Endothelial cell of umbilical vein (primary cell): ENCODE results near the gene MRM2. TPM values are rescaled to one million over a fixed set of nuclear protein-coding genes. Genes with fewer than 3 reads are reported as not detected.

ENCODE experiments used
- BruUV-seq: library from RNA; stranded (reverse); fragments of 400-500 nt; replicated peaks from 2 replicates; lab custom pipeline; 2021; lab: Mats Ljungman, UMichigan
- CTCF ChIA-PET: fragments of 300-600, 350-600 bp; sonication (Branson Sonifier 250); formaldehyde crosslinking; loops from one replicate; lab custom pipeline; 2021; ENCODE audit warnings: antibody characterized with exemption, inconsistent platforms; lab: Charles Lee
- POLR2A ChIA-PET: fragments of 300-600, 350-600 bp; sonication (Branson Sonifier 250); formaldehyde crosslinking; loops from one replicate; lab custom pipeline; 2021; ENCODE audit warnings: antibody characterized with exemption, inconsistent platforms; lab: Charles Lee
- DNase-seq: peaks from one replicate; pipeline ENCODE4 v3.0.0-alpha.2; 2011; ENCODE audit warnings: low read depth, low spot score
- FAIRE-seq: peaks from 2 replicates; lab custom pipeline; 2011; peaks lifted over from hg19 to GRCh38; lab: Jason Lieb, UNC
- H2AFZ ChIP-seq: 2 replicates; pipeline ENCODE4 v1.6.0; 2012; ENCODE audit warnings: low read depth, low read length, control low read depth, inconsistent platforms
- H3K27ac ChIP-seq: 2 replicates; pipeline ENCODE4 v1.5.1; 2011; ENCODE audit warnings: low read depth, mild to moderate bottlenecking, control low read depth, low read length, moderate library complexity; ENCODE audit not compliant: insufficient read depth
- H3K27me3 ChIP-seq, 2 experiments: 2 replicates each; pipeline versions ENCODE4 v1.6.0 to v1.6.1; 2011; ENCODE audit warnings: low read length in 2 of 2, mixed read lengths in 1 of 2; ENCODE audit not compliant: control insufficient read depth in 2 of 2, insufficient read depth in 2 of 2
- H3K36me3 ChIP-seq, 2 experiments: 2 replicates in 1 of 2; 3 replicates in 1 of 2; pipeline ENCODE4 v1.5.1; 2011; ENCODE audit warnings: low read length in 2 of 2, mild to moderate bottlenecking in 1 of 2, moderate library complexity in 1 of 2; ENCODE audit not compliant: control insufficient read depth in 2 of 2, insufficient read depth in 2 of 2; ENCODE audit errors: extremely low read depth in 1 of 2
- H3K4me1 ChIP-seq: 3 replicates; pipeline ENCODE4 v1.5.1; 2011; ENCODE audit warnings: mild to moderate bottlenecking, low read length; ENCODE audit not compliant: control insufficient read depth, insufficient read depth; ENCODE audit errors: extremely low read depth
- H3K4me2 ChIP-seq: 2 replicates; pipeline ENCODE4 v1.6.1; 2011; ENCODE audit warnings: low read length, control low read depth, mixed read lengths; ENCODE audit not compliant: insufficient read depth
- H3K4me3 ChIP-seq, 3 experiments: fragments of 200-600 bp in 1 of 3; sonication (generic), shearing (Covaris generic) in 1 of 3; replicated peaks in 1 of 3; 2 replicates each; pipeline ENCODE4 v1.5.1; 2011 to 2016; ENCODE audit warnings: control low read depth in 3 of 3, low read length in 3 of 3, mild to moderate bottlenecking in 2 of 3, inconsistent platforms in 1 of 3, low read depth in 1 of 3, moderate library complexity in 1 of 3; ENCODE audit not compliant: insufficient read depth in 1 of 3
- H3K79me2 ChIP-seq: 2 replicates; pipeline ENCODE4 v1.6.0; 2012; ENCODE audit warnings: low read length, inconsistent platforms; ENCODE audit not compliant: control insufficient read depth, insufficient read depth
- H3K9ac ChIP-seq: replicated peaks from 2 replicates; pipeline ENCODE3; 2011; ENCODE audit warnings: low read length, control low read depth; ENCODE audit not compliant: insufficient read depth; ENCODE audit errors: extremely low read depth
- H3K9me1 ChIP-seq: replicated peaks from 3 replicates; pipeline ENCODE4 v1.6.0; 2011; ENCODE audit warnings: mild to moderate bottlenecking, low read length; ENCODE audit not compliant: control insufficient read depth, insufficient read depth; ENCODE audit errors: extremely low read depth
- H3K9me3 ChIP-seq: replicated peaks from 2 replicates; pipeline ENCODE4 v1.5.1; 2012; ENCODE audit warnings: low read length, inconsistent platforms; ENCODE audit not compliant: control insufficient read depth, insufficient read depth
- H4K20me1 ChIP-seq: replicated peaks from 2 replicates; pipeline ENCODE3; 2011; ENCODE audit warnings: mild to moderate bottlenecking, low read length; ENCODE audit not compliant: control insufficient read depth, insufficient read depth; ENCODE audit errors: extremely low read depth
- EZH2 ChIP-seq: IDR thresholded peaks from 2 replicates; pipeline ENCODE4 v1.6.1; 2012; ENCODE audit warnings: borderline replicate concordance, low read depth, mild to moderate bottlenecking, moderate library complexity, low read length, inconsistent platforms; ENCODE audit not compliant: severe bottlenecking
- FOS ChIP-seq: IDR thresholded peaks from 2 replicates; pipeline ENCODE4 v1.6.1; 2011; ENCODE audit warnings: mild to moderate bottlenecking, low read length, moderate library complexity, borderline replicate concordance; ENCODE audit not compliant: insufficient read depth
- GATA2 ChIP-seq: IDR thresholded peaks from 2 replicates; pipeline ENCODE4 v1.7.0; 2011; ENCODE audit warnings: low read depth, mild to moderate bottlenecking, moderate library complexity, mixed read lengths, low read length; ENCODE audit not compliant: insufficient read length, insufficient read depth
- JUN ChIP-seq: IDR thresholded peaks from 2 replicates; pipeline ENCODE4 v1.6.1; 2011; ENCODE audit warnings: borderline replicate concordance, low read depth; ENCODE audit not compliant: insufficient read length, insufficient read depth
- MYC ChIP-seq: IDR thresholded peaks from one replicate; pipeline ENCODE4 v1.6.1; 2011; ENCODE audit warnings: mild to moderate bottlenecking, low read depth, low read length
- POLR2A ChIP-seq: IDR thresholded peaks from 2 replicates; pipeline ENCODE4 v1.6.1; 2012; ENCODE audit warnings: low read depth, mild to moderate bottlenecking, control low read depth, low read length
- POLR2AphosphoS5 ChIP-seq: IDR thresholded peaks from 2 replicates; pipeline ENCODE4 v1.6.1; 2012; ENCODE audit warnings: low read depth, mild to moderate bottlenecking, control low read depth, low read length, moderate library complexity; ENCODE audit not compliant: insufficient read depth
- dilution Hi-C: fragments of 300-500 bp; cut with MboI; formaldehyde crosslinking; loops from one replicate; pipeline ENCODE4 v1.15.0; 2019; ENCODE audit warnings: low sequenced_read_pairs; ENCODE audit not compliant: extremely low pct_ligation_motif_present
- intact Hi-C: fragments of 100-400 bp; cut with micrococcal nuclease; formaldehyde crosslinking; loops from one replicate; pipeline ENCODE4 v1.10.0; 2022
- polyA plus RNA-seq, 4 experiments: library from polyadenylated mRNA; depleted of rRNA in 3 of 4; stranded (reverse) in 3 of 4; unstranded in 1 of 4; fragments of >200 nt; gene quantifications; 2 replicates each; pipeline versions ENCODE4 v1.2.1 to v1.2.3, GENCODE V29; 2011 to 2012; ENCODE audit warnings: missing spikeins in 1 of 4
- total RNA-seq: library from RNA; stranded (reverse); gene quantifications from 2 replicates; pipeline ENCODE4 v1.2.3, GENCODE V29; 2021
- TF ChIP-seq, protein P1 (sequence below): IDR thresholded peaks from 2 replicates; pipeline ENCODE4 v1.6.1; 2011; ENCODE audit not compliant: insufficient read depth, insufficient read length
- TF ChIP-seq, protein P2 (sequence below), 2 donors: IDR thresholded peaks; 1 replicate in 1 of 2; 2 replicates in 1 of 2; pipeline ENCODE4 v1.5.1; 2011; ENCODE audit warnings: low read length in 2 of 2, mild to moderate bottlenecking in 2 of 2, moderate library complexity in 2 of 2, control low read depth in 1 of 2, inconsistent platforms in 1 of 2, low read depth in 1 of 2; ENCODE audit not compliant: insufficient read depth in 1 of 2; ENCODE audit errors: extremely low read depth in 1 of 2

MRM2 gene
- total and polyA plus RNA-seq, 2 donors (not counting 3 experiments of a cell fraction or from before 2014, with no cell fraction given): 10.6 to 20.8 TPM

GRCh38 chr7:2213551-2214215 is 28.3 kb downstream of the MRM2 start:
- CTCF ChIA-PET: interaction anchor here (0.7 kb wide), 1 partner anchor 134 kb away, joined by 3 read pairs; no protein-coding TSS in a partner anchor

More at GRCh38 chr7:2213551-2214215, 28.3 kb downstream of the MRM2 start:
- no peaks in the 10 kb centered on the region for H3K9me3 ChIP-seq
- no peak overlapping the region for H3K27ac ChIP-seq
- peaks cover 7 to 39% of the 10 kb centered on the region in 2 experiments for H3K36me3 ChIP-seq
- H2AFZ ChIP-seq: no peak overlapping the region
- dilution Hi-C loops: no loop called here
- no peaks in the 10 kb centered on the region for H3K4me1 ChIP-seq
- TF ChIP-seq EZH2 (no peak), FOS (no peak), GATA2 (no peak), JUN (no peak), MYC (no peak), POLR2AphosphoS5 (no peak), POLR2A (no peak)
- TF ChIP-seq, protein P1, sequence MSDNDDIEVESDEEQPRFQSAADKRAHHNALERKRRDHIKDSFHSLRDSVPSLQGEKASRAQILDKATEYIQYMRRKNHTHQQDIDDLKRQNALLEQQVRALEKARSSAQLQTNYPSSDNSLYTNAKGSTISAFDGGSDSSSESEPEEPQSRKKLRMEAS: no peak
- TF ChIP-seq, protein P2, sequence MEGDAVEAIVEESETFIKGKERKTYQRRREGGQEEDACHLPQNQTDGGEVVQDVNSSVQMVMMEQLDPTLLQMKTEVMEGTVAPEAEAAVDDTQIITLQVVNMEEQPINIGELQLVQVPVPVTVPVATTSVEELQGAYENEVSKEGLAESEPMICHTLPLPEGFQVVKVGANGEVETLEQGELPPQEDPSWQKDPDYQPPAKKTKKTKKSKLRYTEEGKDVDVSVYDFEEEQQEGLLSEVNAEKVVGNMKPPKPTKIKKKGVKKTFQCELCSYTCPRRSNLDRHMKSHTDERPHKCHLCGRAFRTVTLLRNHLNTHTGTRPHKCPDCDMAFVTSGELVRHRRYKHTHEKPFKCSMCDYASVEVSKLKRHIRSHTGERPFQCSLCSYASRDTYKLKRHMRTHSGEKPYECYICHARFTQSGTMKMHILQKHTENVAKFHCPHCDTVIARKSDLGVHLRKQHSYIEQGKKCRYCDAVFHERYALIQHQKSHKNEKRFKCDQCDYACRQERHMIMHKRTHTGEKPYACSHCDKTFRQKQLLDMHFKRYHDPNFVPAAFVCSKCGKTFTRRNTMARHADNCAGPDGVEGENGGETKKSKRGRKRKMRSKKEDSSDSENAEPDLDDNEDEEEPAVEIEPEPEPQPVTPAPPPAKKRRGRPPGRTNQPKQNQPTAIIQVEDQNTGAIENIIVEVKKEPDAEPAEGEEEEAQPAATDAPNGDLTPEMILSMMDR (IDR thresholded peaks at IDR 0.05; ENCODE audit: extremely low read depth in 1 of 2, insufficient read depth in 1 of 2, low read depth in 1 of 2, low read length in 2 of 2): no peak
- no TSS peak for BruUV-seq
- no peak overlapping the region for H3K9ac ChIP-seq
- POLR2A ChIA-PET: no interaction called here
- no peaks in the 10 kb centered on the region for H3K9me1 ChIP-seq
- H3K79me2 ChIP-seq: no peaks in the 10 kb centered on the region
- no peaks in the 10 kb centered on the region for H4K20me1 ChIP-seq
- H3K4me3 ChIP-seq: no peak overlapping the region
- no peak for FAIRE-seq
- H3K4me2 ChIP-seq: no peak overlapping the region
- H3K27me3 ChIP-seq: no peaks in the 10 kb centered on the region
- DNase-seq: no peak
- intact Hi-C loops: no loop called here
